ENCODE measurements around the gene FAM72C.
"Not testable (repeated sequence)": the region's sequence is repeated elsewhere in the genome, so short reads cannot be mapped to it uniquely, and the experiment has no call there.

DNA sequence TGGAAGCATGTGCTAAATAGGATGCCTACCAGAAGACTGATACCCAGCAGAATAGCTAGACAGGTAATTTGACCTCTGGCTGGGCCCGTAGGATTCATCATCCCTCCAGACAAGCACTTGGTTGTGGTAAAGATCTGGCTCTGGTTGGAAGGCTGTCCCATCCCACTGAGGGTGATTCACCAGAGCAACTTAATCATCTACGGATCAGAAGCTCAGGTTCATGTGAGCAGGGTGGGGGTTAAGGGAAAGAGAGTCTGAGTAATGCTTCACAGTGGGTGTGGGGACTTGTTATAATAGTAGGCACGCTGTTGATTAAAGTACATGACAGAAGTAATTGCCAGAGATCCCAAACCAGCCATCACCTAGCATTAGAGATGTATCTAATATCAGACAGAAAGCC lies 26.5 kb downstream of the FAM72C start:
- TF ChIP-seq EZH2 (IDR thresholded peaks at IDR 0.05); POLR2AphosphoS5 (IDR thresholded peaks at IDR 0.05; ENCODE audit: borderline replicate concordance, low read depth, low read length): not testable (repeated sequence)

Measured in SK-N-MC (cell line).